Mucosa of rectum (tissue), 2 donors: ENCODE measurements around the gene STKLD1.

Source experiments
- H3K27ac ChIP-seq, 2 donors: one replicate each; pipeline ENCODE4 v1.7.0; 2013; ENCODE audit warnings: inconsistent platforms in 2 of 2, low read depth in 2 of 2, low read length in 2 of 2
- H3K27me3 ChIP-seq, 2 donors: one replicate each; pipeline ENCODE4 v1.7.0; 2013; ENCODE audit warnings: low read length in 2 of 2; ENCODE audit not compliant: control insufficient read depth in 2 of 2, insufficient read depth in 2 of 2
- H3K36me3 ChIP-seq, 2 donors: one replicate each; pipeline ENCODE4 v1.7.0; 2013; ENCODE audit warnings: low read length in 2 of 2; ENCODE audit not compliant: control insufficient read depth in 2 of 2, insufficient read depth in 2 of 2
- H3K4me1 ChIP-seq, 2 donors: one replicate each; pipeline ENCODE4 v1.7.0; 2013; ENCODE audit warnings: low read length in 2 of 2, mild to moderate bottlenecking in 1 of 2; ENCODE audit not compliant: control insufficient read depth in 2 of 2, insufficient read depth in 2 of 2
- H3K4me3 ChIP-seq, 2 donors: one replicate each; pipeline ENCODE4 v1.7.0; 2013; ENCODE audit warnings: low read length in 2 of 2
- H3K9ac ChIP-seq, 2 donors: one replicate each; pipeline ENCODE4 v1.7.0; 2013; ENCODE audit warnings: low read length in 2 of 2, low read depth in 1 of 2, mild to moderate bottlenecking in 1 of 2
- H3K9me3 ChIP-seq, 2 donors: one replicate each; pipeline ENCODE4 v1.7.0; 2013; ENCODE audit warnings: low read length in 2 of 2; ENCODE audit not compliant: control insufficient read depth in 2 of 2
- donor health status: healthy.
- donor health status: Normal muscosa, but diverticular disease.

Gene STKLD1

GRCh38 chr9:133436681-133437080 is 60.5 kb downstream of the STKLD1 start:
- Histone ChIP-seq H3K4me3 (no peak overlapping the region), H3K27ac (no peak overlapping the region), H3K4me1 (no peaks in the 10 kb centered on the region), H3K9me3 (no peaks in the 10 kb centered on the region), H3K27me3 (no peaks in the 10 kb centered on the region), H3K9ac (no peak overlapping the region), H3K36me3 (no peaks in the 10 kb centered on the region)

GRCh38 chr9:133437753-133438531 is 61.8 kb downstream of the STKLD1 start:
- Histone ChIP-seq H3K27ac (no peak overlapping the region), H3K9ac (no peak overlapping the region), H3K27me3 (no peaks in the 10 kb centered on the region), H3K9me3 (no peaks in the 10 kb centered on the region), H3K36me3 (no peaks in the 10 kb centered on the region), H3K4me3 (no peak overlapping the region), H3K4me1 (no peaks in the 10 kb centered on the region)

- H3K9me3 ChIP-seq, result no peaks in the 10 kb centered on the region
- H3K27ac ChIP-seq, result no peak overlapping the region
- H3K4me1 ChIP-seq, result no peaks in the 10 kb centered on the region
- H3K9ac ChIP-seq, result no peak overlapping the region
- no peaks in the 10 kb centered on the region for H3K36me3 ChIP-seq
- no peak overlapping the region for H3K4me3 ChIP-seq
- H3K27me3 ChIP-seq, result no peaks in the 10 kb centered on the region
Measured at GRCh38 chr9:133439337-133439736, 63.2 kb downstream of the STKLD1 start.

GRCh38 chr9:133440874-133441273 is 64.7 kb downstream of the STKLD1 start:
- H3K36me3 ChIP-seq, result no peaks in the 10 kb centered on the region
- H3K4me1 ChIP-seq, result no peaks in the 10 kb centered on the region
- H3K27ac ChIP-seq, result no peak overlapping the region
- no peak overlapping the region for H3K9ac ChIP-seq
- no peaks in the 10 kb centered on the region for H3K9me3 ChIP-seq
- no peak overlapping the region for H3K4me3 ChIP-seq
- no peaks in the 10 kb centered on the region for H3K27me3 ChIP-seq

- H3K9me3 ChIP-seq, result no peaks in the 10 kb centered on the region
- no peaks in the 10 kb centered on the region for H3K36me3 ChIP-seq
- no peaks in the 10 kb centered on the region for H3K27me3 ChIP-seq
- no peaks in the 10 kb centered on the region for H3K4me1 ChIP-seq
- no peak overlapping the region for H3K4me3 ChIP-seq
- H3K9ac ChIP-seq, result no peak overlapping the region
- no peak overlapping the region for H3K27ac ChIP-seq
Measured at GRCh38 chr9:133441571-133441970, 65.4 kb downstream of the STKLD1 start.

- Histone ChIP-seq H3K9ac (no peak overlapping the region), H3K9me3 (no peaks in the 10 kb centered on the region), H3K27ac (no peak overlapping the region), H3K4me1 (no peaks in the 10 kb centered on the region), H3K36me3 (no peaks in the 10 kb centered on the region), H3K4me3 (no peak overlapping the region), H3K27me3 (no peaks in the 10 kb centered on the region)
Measured at GRCh38 chr9:133443248-133443647, 67.1 kb downstream of the STKLD1 start.

GRCh38 chr9:133443982-133444381 is 67.8 kb downstream of the STKLD1 start:
- Histone ChIP-seq H3K27ac (no peak overlapping the region), H3K9me3 (no peaks in the 10 kb centered on the region), H3K4me1 (no peaks in the 10 kb centered on the region), H3K36me3 (no peaks in the 10 kb centered on the region), H3K27me3 (no peaks in the 10 kb centered on the region), H3K4me3 (no peak overlapping the region), H3K9ac (no peak overlapping the region)

- Histone ChIP-seq H3K27ac (no peak overlapping the region), H3K4me1 (no peaks in the 10 kb centered on the region), H3K9me3 (no peaks in the 10 kb centered on the region), H3K27me3 (no peaks in the 10 kb centered on the region), H3K9ac (no peak overlapping the region), H3K4me3 (no peak overlapping the region), H3K36me3 (no peaks in the 10 kb centered on the region)
Measured at GRCh38 chr9:133445293-133445969, 69.3 kb downstream of the STKLD1 start.

GRCh38 chr9:133448487-133448972 is 72.4 kb downstream of the STKLD1 start:
- Histone ChIP-seq H3K27me3 (no peaks in the 10 kb centered on the region), H3K9me3 (no peaks in the 10 kb centered on the region), H3K9ac (no peak overlapping the region), H3K4me3 (no peak overlapping the region), H3K4me1 (no peaks in the 10 kb centered on the region), H3K36me3 (no peaks in the 10 kb centered on the region), H3K27ac (no peak overlapping the region)

GRCh38 chr9:133449760-133450159 is 73.6 kb downstream of the STKLD1 start:
- H3K4me3 ChIP-seq, result no peak overlapping the region
- H3K36me3 ChIP-seq, result no peaks in the 10 kb centered on the region
- no peaks in the 10 kb centered on the region for H3K4me1 ChIP-seq
- H3K9ac ChIP-seq, result no peak overlapping the region
- no peaks in the 10 kb centered on the region for H3K9me3 ChIP-seq
- no peaks in the 10 kb centered on the region for H3K27me3 ChIP-seq
- no peak overlapping the region for H3K27ac ChIP-seq
